Measurements from ENCODE around the gene EEF2K. TPM values are rescaled to one million over a fixed set of nuclear protein-coding genes. Genes with fewer than 3 reads are reported as not detected.

The EEF2K gene
- total and polyA plus RNA-seq, 12 donors: 4.9 to 28.3 (median 16.6) TPM

DNA sequence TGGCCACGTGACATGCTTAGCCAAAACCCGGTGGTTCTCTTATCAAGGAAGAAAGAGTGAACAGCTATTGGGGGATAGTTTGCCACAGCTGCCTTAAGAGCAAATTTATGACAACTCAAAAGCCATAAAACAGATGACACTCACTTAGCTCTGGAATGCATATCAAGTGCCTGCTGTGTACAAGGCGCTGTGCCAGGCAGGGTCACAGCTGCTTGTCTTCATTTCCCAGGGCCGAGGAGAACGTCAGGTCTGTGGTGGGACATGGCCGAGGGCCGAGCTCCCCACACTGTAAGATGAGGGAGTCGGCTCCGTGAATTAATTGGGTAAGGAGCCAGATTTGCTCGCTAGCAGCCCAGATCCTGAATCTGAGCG is 14.0 kb downstream of the EEF2K start:
- Histone ChIP-seq H3K27ac (peak overlapping the region in 3 of 5 donors; percentile 46 to 77 (median 73)), H3K27me3 (no peaks in the 10 kb centered on the region), H3K4me1 (replicated peaks in 1 of 2) (peaks cover 11 to 24% of the 10 kb centered on the region in 2 donors), H3K4me3 (no peak overlapping the region), H3K9me3 (replicated peaks in 1 of 3) (no peaks in the 10 kb centered on the region), H3K36me3 (replicated peaks in 1 of 2) (no peaks in the 10 kb centered on the region)
- WGBS, 4 donors: 65 to 84% (median 78%) methylated on average over 11 of the region's 11 CpGs
- intact Hi-C loops (cut with DNase I): no loop called here
- no peak for DNase-seq
- TF ChIP-seq, protein P1, sequence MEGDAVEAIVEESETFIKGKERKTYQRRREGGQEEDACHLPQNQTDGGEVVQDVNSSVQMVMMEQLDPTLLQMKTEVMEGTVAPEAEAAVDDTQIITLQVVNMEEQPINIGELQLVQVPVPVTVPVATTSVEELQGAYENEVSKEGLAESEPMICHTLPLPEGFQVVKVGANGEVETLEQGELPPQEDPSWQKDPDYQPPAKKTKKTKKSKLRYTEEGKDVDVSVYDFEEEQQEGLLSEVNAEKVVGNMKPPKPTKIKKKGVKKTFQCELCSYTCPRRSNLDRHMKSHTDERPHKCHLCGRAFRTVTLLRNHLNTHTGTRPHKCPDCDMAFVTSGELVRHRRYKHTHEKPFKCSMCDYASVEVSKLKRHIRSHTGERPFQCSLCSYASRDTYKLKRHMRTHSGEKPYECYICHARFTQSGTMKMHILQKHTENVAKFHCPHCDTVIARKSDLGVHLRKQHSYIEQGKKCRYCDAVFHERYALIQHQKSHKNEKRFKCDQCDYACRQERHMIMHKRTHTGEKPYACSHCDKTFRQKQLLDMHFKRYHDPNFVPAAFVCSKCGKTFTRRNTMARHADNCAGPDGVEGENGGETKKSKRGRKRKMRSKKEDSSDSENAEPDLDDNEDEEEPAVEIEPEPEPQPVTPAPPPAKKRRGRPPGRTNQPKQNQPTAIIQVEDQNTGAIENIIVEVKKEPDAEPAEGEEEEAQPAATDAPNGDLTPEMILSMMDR (IDR thresholded peaks at IDR 0.05): no peak
- no peak for TF ChIP-seq POLR2A (IDR thresholded peaks at IDR 0.05)

DNA sequence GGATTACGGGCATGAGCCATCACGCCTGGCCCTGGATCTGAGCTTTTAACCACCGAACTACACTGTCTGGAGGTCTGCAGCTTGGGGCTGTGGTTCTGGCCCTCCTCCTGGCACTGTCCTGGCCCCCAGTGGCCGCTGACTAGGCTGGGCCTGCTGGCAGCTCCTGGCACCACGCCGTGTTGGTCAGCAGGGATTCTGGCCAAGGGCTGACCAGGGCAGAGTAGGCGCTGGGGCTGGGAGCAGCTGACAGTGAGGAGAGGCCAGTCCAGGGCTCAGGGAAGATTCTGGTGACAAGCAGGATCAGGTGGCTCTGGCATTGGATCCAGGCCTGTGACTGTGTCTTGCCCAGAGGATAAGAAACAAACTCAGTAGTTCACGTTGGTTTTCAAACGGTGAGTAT is 14.6 kb downstream of the EEF2K start:
- Histone ChIP-seq H3K27me3 (no peaks in the 10 kb centered on the region), H3K36me3 (replicated peaks in 1 of 2) (no peaks in the 10 kb centered on the region), H3K9me3 (replicated peaks in 1 of 3) (no peaks in the 10 kb centered on the region), H3K4me1 (replicated peaks in 1 of 2) (peaks cover 10 to 23% of the 10 kb centered on the region in 2 donors), H3K27ac (peak overlapping the region in 4 of 5 donors; percentile 20 to 77 (median 60)), H3K4me3 (no peak overlapping the region)
- TF ChIP-seq POLR2A (IDR thresholded peaks at IDR 0.05): peak in 1 of 2 donors; percentile 40
- TF ChIP-seq, protein P1 (IDR thresholded peaks at IDR 0.05): peak in 1 of 6 experiments; percentile 13
- peak; percentile 79 to 93 (median 90) for DNase-seq
- WGBS, 4 donors: 39 to 64% (median 61%) methylated on average over 3 to 9 of the region's 9 CpGs
- intact Hi-C loops (cut with DNase I): no loop called here

DNA sequence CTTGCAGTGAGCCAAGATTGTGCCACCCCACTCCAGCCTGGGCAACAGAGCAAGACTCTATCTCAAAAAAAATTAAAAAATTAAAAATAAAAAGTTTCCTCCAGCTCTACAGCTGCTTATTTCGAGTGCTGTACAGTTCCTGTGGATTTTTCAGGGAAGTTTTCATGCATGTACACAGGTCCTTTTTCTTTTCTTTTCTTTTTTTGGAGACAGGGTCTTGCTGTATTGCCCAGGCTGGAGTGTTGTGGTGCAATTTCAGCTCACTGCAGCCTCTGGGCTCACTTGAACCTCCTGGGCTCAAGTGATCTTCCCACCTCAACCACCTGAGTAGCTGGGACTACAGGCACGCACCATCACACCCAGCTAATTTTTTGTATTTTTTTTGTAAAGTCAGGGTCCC is 15.9 kb downstream of the EEF2K start:
- H3K27me3 ChIP-seq: no peaks in the 10 kb centered on the region
- H3K4me3 ChIP-seq: no peak overlapping the region
- H3K27ac ChIP-seq: peak overlapping the region in 1 of 5 donors; percentile 77
- H3K36me3 ChIP-seq (replicated peaks in 1 of 2): no peaks in the 10 kb centered on the region
- peaks cover 0 to 15% of the 10 kb centered on the region in 2 donors for H3K4me1 ChIP-seq (replicated peaks in 1 of 2)
- intact Hi-C loops (cut with DNase I): no loop called here
- DNase-seq: no peak
- H3K9me3 ChIP-seq (replicated peaks in 1 of 3): no peaks in the 10 kb centered on the region
- 97 to 100% (median 99%) methylated on average over 2 of the region's 2 CpGs for WGBS, 4 donors
- no peak for TF ChIP-seq POLR2A (IDR thresholded peaks at IDR 0.05)
- TF ChIP-seq, protein P1 (IDR thresholded peaks at IDR 0.05): no peak

DNA sequence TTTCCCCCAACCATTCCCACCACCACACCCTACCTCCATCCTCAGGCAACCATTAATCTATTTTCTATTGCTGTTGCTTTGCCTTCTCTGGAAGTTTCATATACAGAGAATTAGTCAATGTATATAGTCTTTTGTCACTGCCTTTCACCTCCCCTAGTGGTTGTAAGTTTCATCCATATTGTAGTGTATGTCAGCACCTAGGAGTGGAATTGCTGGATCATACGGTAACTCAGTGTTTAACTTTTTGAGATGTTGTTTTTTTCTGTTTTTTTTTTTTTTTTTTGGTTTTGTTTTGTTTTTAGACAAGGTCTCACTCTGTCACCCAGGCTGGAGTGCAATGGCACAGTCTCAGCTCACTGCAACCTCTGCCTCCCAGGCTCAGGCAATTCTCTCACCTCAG is 16.9 kb downstream of the EEF2K start:
- no peak overlapping the region for H3K27ac ChIP-seq

More for the DNA sequence above, 16.9 kb downstream of the EEF2K start:
- TF ChIP-seq POLR2A (IDR thresholded peaks at IDR 0.05): no peak
- TF ChIP-seq, protein P1 (IDR thresholded peaks at IDR 0.05): peak in 1 of 6 experiments; percentile 9
- Histone ChIP-seq H3K4me3 (no peak overlapping the region), H3K36me3 (replicated peaks in 1 of 2) (peaks cover 0 to 7% of the 10 kb centered on the region in 2 donors), H3K9me3 (replicated peaks in 1 of 3) (no peaks in the 10 kb centered on the region), H3K4me1 (replicated peaks in 1 of 2) (peaks cover 0 to 15% of the 10 kb centered on the region in 2 donors), H3K27me3 (no peaks in the 10 kb centered on the region)
- intact Hi-C loops (cut with DNase I): no loop called here
- 80 to 95% (median 85%) methylated on average over 1 of the region's 1 CpG for WGBS, 4 donors
- no peak for DNase-seq

Measured in adrenal gland (tissue), 12 donors.